ENCODE measurements around the gene DAB2IP. TPM values are rescaled to one million over a fixed set of nuclear protein-coding genes. Genes with fewer than 3 reads are reported as not detected.

Gene DAB2IP
- total and polyA plus RNA-seq, 2 experiments from 2014 or later = 8.9 to 42.8 TPM

- no peak for TF ChIP-seq ETS1 (IDR thresholded peaks at IDR 0.05)
- TF ChIP-seq JUNB (IDR thresholded peaks at IDR 0.05; ENCODE audit: unreplicated experiment) = no peak
- TF ChIP-seq CREB1 (CRISPR knock-in tag; IDR thresholded peaks at IDR 0.05; ENCODE audit: low read depth) = no peak
- no peak for TF ChIP-seq NANOG (IDR thresholded peaks at IDR 0.05; ENCODE audit: borderline replicate concordance)
- no peak for TF ChIP-seq REST (IDR thresholded peaks at IDR 0.05; ENCODE audit: unreplicated experiment)
- no peak for TF ChIP-seq POLR2AphosphoS5 (IDR thresholded peaks at IDR 0.05; ENCODE audit: low read depth)
- H3K27me3 ChIP-seq (ENCODE audit: insufficient read depth) = no peaks in the 10 kb centered on the region
- H3K9me2 ChIP-seq (ENCODE audit: insufficient read depth) = no peaks in the 10 kb centered on the region
- peaks cover 4% of the 10 kb centered on the region; the same call in 1 of the 2 replicates for H3K4me1 ChIP-seq (ENCODE audit: insufficient read depth)
- no peak overlapping the region for H3K4me3 Mint-ChIP-seq
- H3K36me3 ChIP-seq (ENCODE audit: insufficient read depth) = no peaks in the 10 kb centered on the region
- H2AFZ ChIP-seq = no peak overlapping the region
- no peaks in the 10 kb centered on the region for H3K79me2 ChIP-seq (replicated peaks; ENCODE audit: insufficient read depth)
- DNase-seq (ENCODE audit: low spot score) = no peak
- H3K4me1 Mint-ChIP-seq = peaks cover 34% of the 10 kb centered on the region
- no peaks in the 10 kb centered on the region for H3K36me3 Mint-ChIP-seq (ENCODE audit: low read depth)
- no peaks in the 10 kb centered on the region for H3F3A ChIP-seq (replicated peaks; ENCODE audit: low read depth)
- no peak for ATAC-seq
- no peaks in the 10 kb centered on the region for H3K27me3 Mint-ChIP-seq (ENCODE audit: insufficient read depth, low read depth, poor library complexity)
- no peak overlapping the region for H3K4me2 ChIP-seq
- no peak overlapping the region for H3K4me3 ChIP-seq
- H3K27ac ChIP-seq (ENCODE audit: low read depth) = no peak overlapping the region
- peaks cover 22% of the 10 kb centered on the region for H4K20me1 ChIP-seq (replicated peaks; ENCODE audit: insufficient read depth)
- no peaks in the 10 kb centered on the region; the same call in 2 of the 3 replicates for H3K9me3 Mint-ChIP-seq
- H3K27ac Mint-ChIP-seq = no peak overlapping the region
Measured at GRCh38 chr9:121691890-121692289, 40.5 kb downstream of the DAB2IP start.

GRCh38 chr9:121692606-121693387 lies 41.4 kb downstream of the DAB2IP start:
- no peak overlapping the region for H3K27ac Mint-ChIP-seq
- no peak overlapping the region for H3K4me3 Mint-ChIP-seq
- H3K36me3 Mint-ChIP-seq (ENCODE audit: low read depth) = no peaks in the 10 kb centered on the region
- Histone ChIP-seq H3K4me3 (no peak overlapping the region), H3K27me3 (ENCODE audit: insufficient read depth) (no peaks in the 10 kb centered on the region), H3K27ac (ENCODE audit: low read depth) (no peak overlapping the region), H3K79me2 (replicated peaks; ENCODE audit: insufficient read depth) (no peaks in the 10 kb centered on the region), H2AFZ (no peak overlapping the region), H3K36me3 (ENCODE audit: insufficient read depth) (no peaks in the 10 kb centered on the region), H4K20me1 (replicated peaks; ENCODE audit: insufficient read depth) (peaks cover 28% of the 10 kb centered on the region), H3K4me1 (ENCODE audit: insufficient read depth) (peaks cover 4% of the 10 kb centered on the region; the same call in 1 of the 2 replicates), H3F3A (replicated peaks; ENCODE audit: low read depth) (no peaks in the 10 kb centered on the region), H3K4me2 (no peak overlapping the region), H3K9me2 (ENCODE audit: insufficient read depth) (no peaks in the 10 kb centered on the region)
- DNase-seq (ENCODE audit: low spot score) = peak; percentile 56
- no peaks in the 10 kb centered on the region; the same call in 2 of the 3 replicates for H3K9me3 Mint-ChIP-seq
- H3K4me1 Mint-ChIP-seq = peaks cover 32% of the 10 kb centered on the region
- ATAC-seq = peak; percentile 31
- TF ChIP-seq NANOG (IDR thresholded peaks at IDR 0.05; ENCODE audit: borderline replicate concordance) = no peak
- TF ChIP-seq REST (IDR thresholded peaks at IDR 0.05; ENCODE audit: unreplicated experiment) = no peak
- no peak for TF ChIP-seq POLR2AphosphoS5 (IDR thresholded peaks at IDR 0.05; ENCODE audit: low read depth)
- no peak for TF ChIP-seq ZNF114 (CRISPR knock-in tag; IDR thresholded peaks at IDR 0.05)
- no peak for TF ChIP-seq ZNF331 (CRISPR knock-in tag; IDR thresholded peaks at IDR 0.05; ENCODE audit: low read depth)
- TF ChIP-seq JUNB (IDR thresholded peaks at IDR 0.05; ENCODE audit: unreplicated experiment) = no peak
- TF ChIP-seq EZH2phosphoT487 (IDR thresholded peaks at IDR 0.05; ENCODE audit: unreplicated experiment) = no peak
- TF ChIP-seq STAT1 (IDR thresholded peaks at IDR 0.05; ENCODE audit: unreplicated experiment) = no peak
- H3K27me3 Mint-ChIP-seq (ENCODE audit: insufficient read depth, low read depth, poor library complexity) = peaks cover 2% of the 10 kb centered on the region

All from GM23338 (cell line).